HG03442 (cell line): ENCODE measurements around the gene ACSL4.
A peak's percentile ranks its signal among the peaks of the same experiment; 100 is the strongest.
"Not testable (repeated sequence)": the region's sequence is repeated elsewhere in the genome, so short reads cannot be mapped to it uniquely, and the experiment has no call there.

Experiments used
- ATAC-seq: cut with Tn5 transposase; IDR thresholded peaks from one replicate; pipeline ENCODE4 v1.9.1; 2021; ENCODE audit warnings: mild to moderate bottlenecking, moderate library complexity; ENCODE audit not compliant: unreplicated experiment

ACSL4 gene

GRCh38 chrX:109679820-109680219 lies 53.2 kb downstream of the ACSL4 start:
- ATAC-seq, result no peak

GRCh38 chrX:109672239-109672638 lies 60.8 kb downstream of the ACSL4 start:
- no peak for ATAC-seq

GRCh38 chrX:109671170-109671569 lies 61.9 kb downstream of the ACSL4 start:
- ATAC-seq, result not testable (repeated sequence)

GRCh38 chrX:109667986-109668385 lies 65.1 kb downstream of the ACSL4 start:
- no peak for ATAC-seq

GRCh38 chrX:109660435-109661143 lies 72.5 kb downstream of the ACSL4 start:
- no peak for ATAC-seq

- ATAC-seq, result no peak
Measured at GRCh38 chrX:109658391-109658790, 74.7 kb downstream of the ACSL4 start.

- ATAC-seq, result not testable (repeated sequence)
Measured at GRCh38 chrX:109657364-109657763, 75.7 kb downstream of the ACSL4 start.

- no peak for ATAC-seq
Measured at GRCh38 chrX:109656774-109657173, 76.3 kb downstream of the ACSL4 start.

- no peak for ATAC-seq
Measured at GRCh38 chrX:109655502-109656201, 77.4 kb downstream of the ACSL4 start.

GRCh38 chrX:109654516-109655109 lies 78.4 kb downstream of the ACSL4 start:
- no peak for ATAC-seq

GRCh38 chrX:109644671-109645070 lies 88.4 kb downstream of the ACSL4 start:
- not testable (repeated sequence) for ATAC-seq

- ATAC-seq, result no peak
Measured at GRCh38 chrX:109643687-109644086, 89.4 kb downstream of the ACSL4 start.

GRCh38 chrX:109638158-109638557 lies 94.9 kb downstream of the ACSL4 start:
- no peak for ATAC-seq

- ATAC-seq, result not testable (repeated sequence)
Measured at GRCh38 chrX:109637477-109637876, 95.6 kb downstream of the ACSL4 start.

GRCh38 chrX:109635146-109635545 lies 97.9 kb downstream of the ACSL4 start:
- peak; percentile 53 for ATAC-seq

- no peak for ATAC-seq
Measured at GRCh38 chrX:109632906-109633504, 100.1 kb downstream of the ACSL4 start.

GRCh38 chrX:109629310-109629709 lies 103.7 kb downstream of the ACSL4 start:
- ATAC-seq, result no peak

- no peak for ATAC-seq
Measured at GRCh38 chrX:109626637-109627036, 106.4 kb downstream of the ACSL4 start.

- no peak for ATAC-seq
Measured at GRCh38 chrX:109624641-109625616, 108.1 kb downstream of the ACSL4 start, which contains the start of gene KCNE5. Gene KCNE5, minus strand, starts transcription at chrX:109625172. Its CDS starts 152 bp downstream, at chrX:109625020.

- ATAC-seq, result no peak
Measured at GRCh38 chrX:109623997-109624396, 109.1 kb downstream of the ACSL4 start.
